CD4-positive, alpha-beta T cell treated with Interleukin-15 for 1 hour (primary cell): ENCODE data around the gene PRKN.

Experiments
- DNase-seq: peaks from one replicate; pipeline ENCODE4 v3.0.0-alpha.2; 2020

The PRKN gene

GRCh38 chr6:162727322-162728182, at the start of gene PRKN, which contains the start of gene PACRG:
Gene PRKN, minus strand, starts transcription at chr6:162727766.
Gene PACRG, plus strand, starts transcription at chr6:162727974.
- peak; percentile 99 for DNase-seq

- no peak for DNase-seq
Measured at GRCh38 chr6:162777091-162777490, 49.5 kb upstream of the PRKN start.

- DNase-seq = no peak
Measured at GRCh38 chr6:162773996-162774395, 46.4 kb upstream of the PRKN start.

DNA sequence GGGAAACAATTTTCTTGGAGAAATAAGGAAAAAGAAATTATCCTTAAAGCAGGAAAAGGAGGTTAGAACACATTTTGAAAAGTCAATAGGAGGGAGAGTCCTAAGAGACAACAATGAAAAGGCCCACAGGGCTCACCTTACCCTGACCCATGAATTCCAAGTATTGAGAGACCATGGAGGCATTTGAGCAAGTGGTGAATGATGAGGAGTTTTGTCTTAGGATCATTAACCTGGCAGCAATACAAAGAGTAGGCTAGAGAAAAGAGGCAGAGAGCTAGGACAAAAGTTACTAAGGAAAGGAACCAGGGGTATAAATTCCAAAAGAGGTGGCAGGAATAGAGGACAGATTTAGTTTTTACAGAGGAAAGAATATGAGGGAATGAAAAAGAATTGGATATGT, 44.9 kb upstream of the PRKN start:
- DNase-seq = no peak

GRCh38 chr6:162770955-162771354, 43.4 kb upstream of the PRKN start:
- no peak for DNase-seq

DNA sequence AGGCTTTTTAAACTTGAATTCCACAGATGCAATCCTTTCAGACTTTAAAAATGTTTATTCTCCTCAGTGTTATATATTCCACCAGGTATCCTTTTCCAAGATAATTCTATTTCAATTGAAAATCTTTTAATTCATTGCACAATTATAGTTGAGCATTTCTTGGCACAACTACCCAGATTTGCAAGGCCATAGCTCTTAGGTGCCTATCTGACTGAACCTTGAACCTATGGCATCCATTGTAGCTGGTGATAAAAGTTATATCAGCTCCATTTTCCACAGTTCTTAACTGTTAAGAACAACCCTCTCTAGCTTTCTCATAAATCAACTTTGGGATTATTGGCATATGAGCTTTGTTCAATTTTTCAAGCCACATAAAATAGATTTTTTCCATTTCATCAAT, 42.6 kb upstream of the PRKN start:
- DNase-seq = no peak

GRCh38 chr6:162753775-162754174, 26.2 kb upstream of the PRKN start:
- DNase-seq = no peak

DNA sequence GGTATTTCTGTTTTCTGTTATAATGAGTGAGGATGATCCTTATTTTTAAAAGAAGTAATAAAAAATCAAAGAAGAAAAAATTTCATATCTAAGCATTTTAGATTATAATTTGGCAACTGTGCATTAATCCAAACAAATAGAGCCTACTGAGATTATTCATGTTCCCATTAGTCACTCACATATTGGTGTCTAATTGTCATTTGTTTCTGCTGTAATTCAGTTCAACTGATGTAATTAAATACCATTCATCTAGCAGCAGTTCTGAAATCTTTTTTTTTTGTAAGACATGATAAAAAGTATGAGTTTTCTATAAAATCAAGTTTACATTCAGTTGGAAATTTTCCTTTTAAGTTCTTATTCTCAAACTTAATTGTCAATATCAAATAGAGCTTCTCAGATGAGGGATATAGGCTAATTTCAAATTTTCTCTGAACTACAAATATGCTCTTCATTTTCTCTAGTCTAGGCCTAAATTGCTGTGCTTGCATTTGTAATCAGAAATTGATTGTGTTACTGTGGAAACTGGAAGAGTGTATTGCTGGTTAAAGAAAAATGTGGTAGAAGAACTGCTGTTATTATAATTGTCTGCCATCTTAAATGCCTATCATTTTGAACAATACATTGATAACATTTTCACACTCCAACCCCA, 23.8 kb upstream of the PRKN start:
- DNase-seq = no peak

- no peak for DNase-seq
Measured at GRCh38 chr6:162750776-162751175, 23.2 kb upstream of the PRKN start.

GRCh38 chr6:162736961-162737360, 9.4 kb upstream of the PRKN start:
- no peak for DNase-seq

DNA sequence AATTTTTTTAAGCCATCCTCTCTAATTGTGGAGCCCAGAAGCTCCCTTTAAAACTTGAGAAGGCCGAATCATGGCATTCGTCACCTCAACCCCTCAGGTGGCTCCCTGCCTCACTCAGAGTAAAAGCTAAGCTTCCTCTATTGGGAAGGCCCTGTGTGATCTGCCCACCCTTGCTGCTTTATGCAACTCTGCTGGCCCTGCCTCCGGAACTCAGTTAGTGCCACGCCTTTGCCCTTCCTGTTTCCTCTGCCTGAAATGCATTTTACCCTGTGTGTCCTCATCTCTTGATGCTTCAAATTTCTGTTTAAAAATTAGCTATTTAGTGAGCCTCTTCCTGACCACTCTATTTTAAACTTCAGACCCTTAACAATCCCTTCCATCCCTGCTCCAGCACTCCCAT, 5.9 kb upstream of the PRKN start:
- peak; percentile 18 for DNase-seq

DNA sequence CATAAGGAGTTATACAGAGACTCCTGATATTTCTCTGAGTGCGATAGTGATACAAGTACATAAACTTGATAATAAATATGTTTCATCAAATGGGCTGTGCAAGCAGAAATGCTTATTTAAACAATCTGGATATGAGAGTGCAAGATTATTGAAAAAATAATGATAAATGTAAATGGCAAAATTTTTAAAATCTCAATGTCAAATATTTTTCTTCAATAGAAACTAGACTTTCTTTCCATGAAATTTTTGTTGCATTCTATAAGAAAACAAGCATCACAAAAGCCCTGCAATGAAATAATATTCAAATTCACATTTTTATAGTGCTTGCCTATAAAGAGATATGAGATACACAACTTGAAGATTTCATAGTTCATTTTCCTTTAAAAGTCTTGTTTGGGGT, 2.9 kb upstream of the PRKN start:
- no peak for DNase-seq

GRCh38 chr6:162728706-162729105, 1.1 kb upstream of the PRKN start:
- DNase-seq = no peak

DNA sequence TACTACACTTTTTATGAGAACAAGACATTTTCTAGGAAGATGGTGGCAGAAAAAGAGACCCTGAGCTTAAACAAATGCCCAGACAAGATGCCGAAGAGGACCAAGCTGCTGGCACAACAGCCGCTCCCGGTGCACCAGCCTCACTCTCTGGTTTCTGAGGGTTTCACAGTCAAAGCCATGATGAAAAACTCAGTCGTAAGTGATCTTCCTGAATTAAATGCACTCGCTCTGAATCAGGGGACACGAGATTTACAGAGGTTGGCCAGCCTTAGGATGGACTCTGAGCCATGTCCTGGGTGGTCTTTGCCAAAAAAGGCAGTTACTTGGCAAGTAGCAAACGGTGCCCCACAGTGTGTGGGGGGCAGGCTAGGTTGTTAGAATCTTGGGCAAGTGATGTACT, 631 bp upstream of the PRKN start:
- DNase-seq = no peak

DNA sequence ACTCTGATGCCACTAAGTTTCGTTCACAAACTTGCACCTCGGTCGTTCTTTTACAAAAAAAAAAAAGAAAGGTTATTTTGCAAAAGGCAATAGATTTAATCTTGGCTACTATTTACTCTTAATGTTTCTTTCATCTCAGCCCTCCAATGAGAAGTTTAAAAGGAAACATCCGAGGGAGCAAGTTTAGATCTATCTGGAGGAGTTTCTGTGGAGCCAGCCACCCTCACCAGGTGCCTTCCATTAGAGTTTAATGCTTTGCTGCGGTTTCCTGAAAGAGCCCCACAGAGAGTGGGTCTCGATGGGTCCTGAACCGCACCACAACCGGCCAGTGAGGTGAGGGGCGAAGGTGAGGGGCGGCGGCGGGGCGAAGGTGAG, 632 bp downstream of the PRKN start:
- peak; percentile 18 for DNase-seq

DNA sequence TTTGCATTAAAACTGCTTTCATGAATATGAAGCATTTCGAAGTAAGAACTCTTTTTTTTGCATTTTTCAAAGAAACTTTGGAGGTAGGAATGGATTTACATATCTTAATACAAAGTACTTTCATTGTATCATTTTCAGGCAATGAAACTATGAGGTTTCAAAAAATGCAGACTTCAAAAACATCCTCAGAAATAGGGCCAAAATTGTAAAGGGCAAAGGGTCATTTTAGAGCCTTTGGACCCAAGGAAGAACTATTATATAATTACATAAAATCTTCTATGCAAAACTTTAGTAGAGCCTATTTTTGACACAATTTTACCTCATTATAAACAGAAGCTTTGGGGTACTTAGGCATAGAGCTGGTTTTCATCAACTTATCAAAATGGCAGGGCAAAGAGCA, 4.9 kb downstream of the PRKN start:
- no peak for DNase-seq

GRCh38 chr6:162722226-162722625, 5.3 kb downstream of the PRKN start:
- DNase-seq = no peak

- no peak for DNase-seq
Measured at GRCh38 chr6:162721404-162721687, 6.2 kb downstream of the PRKN start.

DNA sequence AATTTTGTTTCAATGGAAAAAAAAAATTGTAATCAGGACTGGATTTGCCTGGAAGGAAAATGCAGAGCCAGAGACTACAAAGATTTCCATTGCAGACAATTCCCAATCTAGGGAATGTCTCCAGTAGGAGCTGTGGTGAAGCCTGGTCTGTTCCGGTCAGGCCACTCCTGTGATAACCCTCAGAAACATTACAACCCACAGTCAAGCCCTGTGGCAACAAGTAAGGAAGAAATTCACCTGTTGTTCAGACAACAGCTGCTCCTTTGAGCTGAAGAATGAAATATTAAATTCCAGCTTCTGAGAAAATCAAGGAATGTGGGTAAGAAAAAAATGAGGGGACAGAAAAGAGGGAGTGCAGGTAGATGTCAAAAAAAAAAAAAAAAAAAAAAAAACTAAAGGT, 8.0 kb downstream of the PRKN start:
- no peak for DNase-seq

GRCh38 chr6:162715601-162716000, 12.0 kb downstream of the PRKN start:
- no peak for DNase-seq

DNA sequence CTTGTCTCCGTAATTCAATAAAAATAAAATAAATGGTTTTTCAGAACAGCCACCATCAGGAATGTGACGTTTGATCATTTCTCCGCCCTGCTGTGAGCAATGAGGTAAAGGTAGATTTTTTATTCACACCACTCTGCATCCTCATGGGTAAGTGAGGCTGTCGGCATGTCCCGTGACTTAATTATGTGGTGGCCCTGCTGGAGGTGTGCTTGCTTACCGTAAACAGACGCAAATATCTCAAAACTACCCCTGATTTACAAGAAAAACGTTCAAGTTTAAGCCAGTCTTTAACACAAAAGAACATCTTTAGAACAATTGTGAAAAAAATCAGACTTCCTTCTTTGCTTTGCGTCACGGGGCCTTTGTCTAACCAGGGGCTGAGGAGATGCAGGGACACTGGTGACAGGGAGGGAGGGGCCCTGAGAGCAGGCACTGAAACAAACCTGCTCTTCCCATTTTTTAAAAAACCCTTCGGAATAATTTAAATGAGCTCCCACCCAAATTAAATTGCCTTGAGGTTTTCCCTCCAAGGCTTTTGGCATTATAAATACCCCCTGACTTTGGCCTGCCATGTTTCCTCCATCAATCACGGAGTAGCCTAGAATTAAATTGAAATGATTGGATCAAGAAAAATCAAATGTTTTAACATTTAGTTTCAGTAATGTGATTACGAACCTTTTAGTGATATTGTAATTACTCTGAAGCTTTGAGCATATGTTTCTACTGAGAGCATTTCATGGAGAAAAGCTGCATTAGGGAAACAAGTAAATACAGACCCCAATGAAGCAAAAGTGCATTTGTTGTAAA, 13.4 kb downstream of the PRKN start:
- DNase-seq = no peak

GRCh38 chr6:162712694-162713093, 14.9 kb downstream of the PRKN start:
- DNase-seq = no peak

- no peak for DNase-seq
Measured at GRCh38 chr6:162711376-162711775, 16.2 kb downstream of the PRKN start.

GRCh38 chr6:162710936-162711335, 16.6 kb downstream of the PRKN start:
- no peak for DNase-seq
